Lower lobe of right lung (tissue), 2 donors: ENCODE results near the gene EFHC1. TPM values are rescaled to one million over a fixed set of nuclear protein-coding genes. Genes with fewer than 3 reads are reported as not detected.
A peak's percentile ranks its signal among the peaks of the same experiment; 100 is the strongest.

ENCODE experiments used
- ATAC-seq, 2 donors: fragments of 200-7000 bp; cut with Tn5 transposase; one replicate each; pipeline ENCODE4 v1.9.1; 2020 to 2022; ENCODE audit warnings: mild to moderate bottlenecking in 2 of 2, moderate library complexity in 2 of 2
- DNase-seq: peaks from one replicate; pipeline ENCODE4 v3.0.0-alpha.2; 2020
- H3K27ac ChIP-seq: fragments of 200-600 bp; one replicate; pipeline ENCODE4 v1.8.0; 2022
- H3K27me3 ChIP-seq: fragments of 200-600 bp; one replicate; pipeline ENCODE4 v1.8.0; 2022; ENCODE audit warnings: low read depth
- H3K36me3 ChIP-seq: fragments of 200-600 bp; one replicate; pipeline ENCODE4 v1.8.0; 2022; ENCODE audit warnings: mild to moderate bottlenecking
- H3K4me1 ChIP-seq: fragments of 200-600 bp; one replicate; pipeline ENCODE4 v1.8.0; 2022
- H3K4me3 ChIP-seq: fragments of 200-600 bp; one replicate; pipeline ENCODE4 v1.8.0; 2022; ENCODE audit warnings: mild to moderate bottlenecking
- H3K9me3 ChIP-seq: fragments of 200-600 bp; one replicate; pipeline ENCODE4 v1.8.0; 2022
- intact Hi-C: fragments of 100-400 bp; cut with DNase I; formaldehyde crosslinking; loops from one replicate; pipeline ENCODE4 v1.11.0; 2022
- total RNA-seq: library from RNA; stranded (reverse); fragmentation: NEBNext Ultra II Directional; extraction: Animal tissue kit (Norgen Biotek cat#: 25700); gene quantifications from one replicate; pipeline ENCODE4 v1.2.1, GENCODE V29; 2021
- TF ChIP-seq, protein P1 (sequence below): fragments of 200-600 bp; IDR thresholded peaks from one replicate; pipeline ENCODE4 v1.8.0; 2022; ENCODE audit warnings: antibody characterized with exemption, mild to moderate bottlenecking
- donor health status: DM: no; HTN: yes; CAD: no; lungs with severe emphysema.

EFHC1 gene
- total RNA-seq, 1 donor from 2014 or later, result 42.2 TPM

DNA sequence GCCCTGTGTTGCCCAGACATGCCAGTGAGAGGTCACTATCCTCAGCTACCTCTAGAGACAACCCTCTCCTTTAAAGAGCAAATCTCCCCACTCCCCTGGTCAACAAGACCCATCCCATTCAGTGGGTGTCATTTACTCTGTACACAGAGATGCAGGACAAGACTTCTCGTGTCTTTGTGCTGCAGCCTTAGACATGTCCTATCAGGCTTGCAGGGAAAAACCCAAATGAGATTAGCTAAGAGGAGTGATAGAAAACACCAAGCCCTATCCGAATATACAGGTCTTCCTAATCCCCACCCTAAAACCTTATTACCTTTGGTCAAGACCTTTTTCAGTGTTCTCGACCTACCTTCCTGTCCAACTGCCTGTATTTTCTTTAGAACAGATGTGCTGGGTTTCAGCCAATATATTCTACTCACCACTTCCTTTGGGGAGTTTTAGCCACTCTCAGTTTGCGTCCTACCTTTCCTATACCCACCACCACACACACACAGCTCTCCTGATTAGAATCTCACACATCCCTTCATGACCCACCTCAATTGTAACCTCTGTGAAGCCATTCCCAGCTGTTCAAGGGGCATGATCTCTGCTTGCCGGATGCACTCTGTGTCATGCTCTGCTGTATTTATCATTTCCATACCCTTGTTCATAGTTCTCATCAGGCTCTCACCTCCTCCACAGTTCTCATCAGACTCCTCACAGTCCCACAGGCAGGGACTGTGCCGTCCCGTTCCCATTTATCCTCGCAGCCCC is 117.0 kb downstream of the EFHC1 start:
- peak in 1 of 2 donors; percentile 8 for ATAC-seq
- TF ChIP-seq, protein P1, sequence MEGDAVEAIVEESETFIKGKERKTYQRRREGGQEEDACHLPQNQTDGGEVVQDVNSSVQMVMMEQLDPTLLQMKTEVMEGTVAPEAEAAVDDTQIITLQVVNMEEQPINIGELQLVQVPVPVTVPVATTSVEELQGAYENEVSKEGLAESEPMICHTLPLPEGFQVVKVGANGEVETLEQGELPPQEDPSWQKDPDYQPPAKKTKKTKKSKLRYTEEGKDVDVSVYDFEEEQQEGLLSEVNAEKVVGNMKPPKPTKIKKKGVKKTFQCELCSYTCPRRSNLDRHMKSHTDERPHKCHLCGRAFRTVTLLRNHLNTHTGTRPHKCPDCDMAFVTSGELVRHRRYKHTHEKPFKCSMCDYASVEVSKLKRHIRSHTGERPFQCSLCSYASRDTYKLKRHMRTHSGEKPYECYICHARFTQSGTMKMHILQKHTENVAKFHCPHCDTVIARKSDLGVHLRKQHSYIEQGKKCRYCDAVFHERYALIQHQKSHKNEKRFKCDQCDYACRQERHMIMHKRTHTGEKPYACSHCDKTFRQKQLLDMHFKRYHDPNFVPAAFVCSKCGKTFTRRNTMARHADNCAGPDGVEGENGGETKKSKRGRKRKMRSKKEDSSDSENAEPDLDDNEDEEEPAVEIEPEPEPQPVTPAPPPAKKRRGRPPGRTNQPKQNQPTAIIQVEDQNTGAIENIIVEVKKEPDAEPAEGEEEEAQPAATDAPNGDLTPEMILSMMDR, result no peak
- Histone ChIP-seq H3K36me3 (peaks cover 10% of the 10 kb centered on the region), H3K4me1 (peaks cover 32% of the 10 kb centered on the region), H3K27me3 (no peaks in the 10 kb centered on the region), H3K27ac (no peak overlapping the region), H3K4me3 (no peak overlapping the region), H3K9me3 (no peaks in the 10 kb centered on the region)
- no peak for DNase-seq
- intact Hi-C loops, result no loop called here

DNA sequence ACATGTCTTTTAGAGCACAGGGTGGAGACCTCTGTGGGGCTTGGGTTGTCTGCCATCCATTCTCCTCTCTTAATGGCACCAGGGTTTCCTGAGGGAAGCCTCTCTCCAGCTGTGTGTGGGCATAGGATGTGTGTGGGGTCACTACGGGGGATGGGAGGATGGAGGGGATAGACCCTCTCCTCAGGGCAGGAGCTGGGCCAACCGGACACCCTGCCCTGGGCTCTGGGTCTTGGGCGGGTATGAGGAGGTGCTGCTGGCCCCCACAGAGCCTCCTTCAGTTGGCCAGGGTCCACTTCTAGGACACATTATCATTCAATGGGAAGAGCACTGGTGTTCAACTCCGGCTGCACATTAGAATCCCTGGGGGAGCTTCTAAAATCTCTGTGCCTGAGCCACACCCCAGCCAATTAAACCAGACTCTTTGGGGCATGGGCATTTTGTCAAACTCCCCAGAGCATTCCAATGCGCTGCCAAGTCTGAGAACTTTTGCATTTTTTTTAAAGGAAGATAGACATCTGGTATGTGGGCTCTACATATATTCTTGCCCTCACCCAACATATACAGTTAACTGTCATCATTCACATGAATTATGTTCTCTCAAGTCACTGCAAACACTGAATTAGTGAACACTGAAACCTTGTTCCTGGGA is 118.2 kb downstream of the EFHC1 start:
- no peak overlapping the region for H3K4me3 ChIP-seq
- peaks cover 37% of the 10 kb centered on the region for H3K4me1 ChIP-seq
- H3K9me3 ChIP-seq, result no peaks in the 10 kb centered on the region
- TF ChIP-seq, protein P1, result no peak
- DNase-seq (no peak), ATAC-seq (no peak)
- peaks cover 10% of the 10 kb centered on the region for H3K36me3 ChIP-seq
- no peak overlapping the region for H3K27ac ChIP-seq
- intact Hi-C loops, result no loop called here
- no peaks in the 10 kb centered on the region for H3K27me3 ChIP-seq

DNA sequence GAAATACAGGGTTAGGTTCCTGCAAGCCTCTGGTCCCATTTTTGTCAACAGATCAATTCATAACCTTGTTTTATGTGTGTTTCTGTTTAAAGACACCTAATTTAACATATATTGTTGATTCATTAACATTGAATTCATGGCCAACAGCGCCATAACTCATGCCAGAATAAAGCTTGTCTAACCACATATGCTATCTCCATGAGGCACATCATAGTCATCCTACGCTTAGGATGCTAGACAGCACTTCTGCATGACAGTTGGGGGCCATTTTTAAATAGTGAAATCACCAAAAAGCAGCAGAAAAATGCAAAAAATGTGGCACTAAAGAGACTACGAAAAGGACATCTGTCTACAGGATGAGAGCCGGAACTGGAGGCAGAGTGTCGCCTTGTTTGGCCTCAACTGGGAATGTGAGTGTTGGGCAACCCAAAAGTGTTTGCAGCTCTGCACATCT is 118.8 kb downstream of the EFHC1 start:
- no peak overlapping the region for H3K4me3 ChIP-seq
- H3K27me3 ChIP-seq, result no peaks in the 10 kb centered on the region
- DNase-seq (no peak), ATAC-seq (no peak)
- intact Hi-C loops, result no loop called here
- no peak overlapping the region for H3K27ac ChIP-seq
- peaks cover 10% of the 10 kb centered on the region for H3K36me3 ChIP-seq
- no peaks in the 10 kb centered on the region for H3K9me3 ChIP-seq
- TF ChIP-seq, protein P1, result no peak
- peaks cover 43% of the 10 kb centered on the region for H3K4me1 ChIP-seq

DNA sequence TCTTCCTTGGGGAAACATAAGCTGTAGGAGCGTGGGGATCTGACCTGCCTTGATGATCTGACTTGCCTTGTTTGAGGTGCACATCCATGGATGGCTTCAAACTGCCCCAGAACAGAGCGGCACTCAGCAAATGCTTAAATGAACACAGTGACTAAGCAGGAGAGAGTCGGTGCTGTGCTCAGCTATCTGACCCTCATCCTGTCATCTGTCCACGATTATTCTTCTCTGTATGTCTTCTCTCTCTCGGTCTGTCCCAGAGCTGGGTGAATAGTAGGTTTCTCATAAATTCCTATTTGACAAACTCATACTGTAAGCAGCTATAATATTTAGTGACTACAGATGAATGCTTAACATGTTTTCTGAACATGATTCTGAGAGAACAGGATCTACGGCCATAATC is 119.5 kb downstream of the EFHC1 start:
- Histone ChIP-seq H3K4me3 (no peak overlapping the region), H3K27ac (no peak overlapping the region), H3K4me1 (peaks cover 49% of the 10 kb centered on the region), H3K9me3 (no peaks in the 10 kb centered on the region), H3K36me3 (peaks cover 10% of the 10 kb centered on the region), H3K27me3 (no peaks in the 10 kb centered on the region)
- TF ChIP-seq, protein P1, result no peak
- intact Hi-C loops, result no loop called here
- ATAC-seq, result no peak
- no peak for DNase-seq

DNA sequence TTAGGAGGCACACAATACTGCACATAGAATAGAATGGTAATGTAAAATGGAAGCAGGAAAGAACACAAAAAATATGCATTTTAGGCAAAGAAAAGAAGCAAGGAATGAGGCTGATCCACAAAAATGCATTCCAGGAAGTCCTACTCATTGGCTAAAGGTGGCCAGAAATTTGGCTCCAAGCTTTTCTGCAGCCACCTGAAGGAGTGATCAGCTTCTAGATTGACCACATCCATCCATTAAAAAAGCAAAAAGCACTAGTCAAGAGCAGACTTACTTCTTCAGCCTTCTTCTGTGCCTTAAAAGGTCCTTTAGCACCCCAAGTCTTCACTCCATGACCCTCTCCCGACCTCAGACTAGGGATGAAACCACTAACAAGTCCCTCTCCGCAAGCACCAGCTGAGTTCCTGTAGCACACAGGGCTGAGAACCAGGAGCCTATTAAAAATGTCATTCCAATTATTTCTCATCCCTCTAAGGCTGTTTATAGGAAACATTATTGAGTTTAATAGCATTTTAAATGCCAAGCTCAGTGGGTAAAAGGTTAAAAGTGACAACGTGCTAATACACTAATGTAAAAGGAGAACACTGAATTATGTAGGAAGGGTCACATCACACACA is 120.3 kb downstream of the EFHC1 start:
- ATAC-seq, result no peak
- DNase-seq, result no peak
- TF ChIP-seq, protein P1, result no peak
- intact Hi-C loops, result no loop called here
- H3K4me1 ChIP-seq, result peaks cover 56% of the 10 kb centered on the region
- no peaks in the 10 kb centered on the region for H3K27me3 ChIP-seq
- no peaks in the 10 kb centered on the region for H3K9me3 ChIP-seq
- H3K36me3 ChIP-seq, result peaks cover 2% of the 10 kb centered on the region
- H3K4me3 ChIP-seq, result no peak overlapping the region
- no peak overlapping the region for H3K27ac ChIP-seq
